GM12892 (cell line): ENCODE data around the gene ZNF627.

Source experiments
- DNase-seq: peaks from one replicate; pipeline ENCODE4 v3.0.0; 2011; ENCODE audit not compliant: insufficient read length
- FAIRE-seq: peaks from 2 replicates; lab custom pipeline; 2011; peaks lifted over from hg19 to GRCh38; lab: Jason Lieb, UNC
- POLR2A ChIP-seq: IDR thresholded peaks from 2 replicates; pipeline ENCODE4 v1.6.1; 2011; ENCODE audit warnings: low read depth, low read length, control low read depth
- POLR2AphosphoS5 ChIP-seq: IDR thresholded peaks from 2 replicates; pipeline ENCODE4 v1.6.1; 2011; ENCODE audit warnings: low read depth, low read length, control low read depth
- TAF1 ChIP-seq: IDR thresholded peaks from 2 replicates; pipeline ENCODE4 v1.6.1; 2011; ENCODE audit warnings: low read depth, mild to moderate bottlenecking, control low read depth, low read length, borderline replicate concordance

Gene ZNF627

DNA sequence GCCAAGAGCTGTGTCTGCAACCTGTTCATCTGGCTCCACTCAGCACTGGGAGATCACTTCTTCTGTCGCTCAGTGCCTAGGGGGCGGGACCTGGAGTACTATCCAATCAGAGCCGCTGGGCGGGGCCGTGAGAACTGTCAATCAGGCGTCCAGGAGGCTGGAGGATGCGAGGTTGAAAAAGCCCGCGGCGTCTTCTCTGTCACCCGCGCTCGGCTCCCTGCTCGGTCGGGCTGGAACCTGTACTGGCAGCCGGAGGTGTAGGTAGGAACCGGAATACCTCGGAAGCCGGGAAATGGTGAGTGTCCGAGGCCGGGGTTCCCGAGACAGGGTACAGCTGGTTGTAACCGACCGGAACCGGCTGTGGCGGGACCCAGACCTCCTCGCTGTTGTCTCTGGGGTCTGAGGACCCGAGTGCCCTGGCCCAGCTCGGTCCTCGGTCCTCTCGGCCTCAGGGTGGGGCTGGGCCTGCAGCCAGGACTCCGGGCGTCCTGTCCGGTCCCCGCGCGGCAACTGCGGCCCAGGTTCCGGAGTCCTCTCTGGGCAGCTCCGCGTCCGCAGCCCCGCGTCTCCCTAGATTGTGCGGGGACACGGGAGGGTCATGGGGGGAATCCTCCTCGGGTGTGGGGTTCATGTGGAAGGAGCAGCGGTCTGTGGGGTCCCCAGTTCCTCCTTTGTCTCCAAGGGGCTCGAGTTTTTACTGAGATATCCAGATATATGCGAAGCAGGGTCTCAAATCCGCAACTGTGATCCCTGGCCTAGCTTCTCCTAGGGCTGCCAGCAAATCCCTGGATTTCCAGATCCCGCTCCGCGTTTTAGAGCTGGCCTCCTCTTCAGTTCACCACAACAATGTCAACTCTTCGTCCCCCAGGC, 42.6 kb downstream of the ZNF627 start:
- DNase-seq (peak; percentile 91), FAIRE-seq (peak; percentile 93)

DNA sequence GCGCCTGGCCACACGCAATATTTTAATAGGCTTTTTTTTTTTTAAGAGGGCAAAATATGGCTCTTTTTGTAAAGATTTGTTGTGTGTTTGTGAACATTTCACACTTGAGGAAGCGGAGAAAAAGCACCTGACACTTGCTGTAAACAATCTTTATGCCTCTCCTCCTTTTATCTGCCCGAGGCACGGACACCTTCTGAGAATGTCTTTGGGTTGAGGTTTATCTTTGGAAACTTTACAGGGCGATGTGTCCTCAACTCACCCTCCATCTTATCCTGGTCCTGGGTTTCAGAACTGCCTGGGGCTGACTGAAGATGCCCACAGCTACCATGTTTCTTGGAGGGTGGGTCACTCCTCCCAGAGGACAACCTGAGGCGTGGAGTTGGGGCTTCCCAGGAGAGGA, 44.0 kb downstream of the ZNF627 start:
- FAIRE-seq (no peak), DNase-seq (no peak)
- no peak for TF ChIP-seq TAF1
- no peak for TF ChIP-seq POLR2AphosphoS5
- TF ChIP-seq POLR2A, result no peak

More for the DNA sequence above, 42.6 kb downstream of the ZNF627 start:
- TF ChIP-seq POLR2A (peak; percentile 33; the same call in 1 of the 2 replicates), POLR2AphosphoS5 (no peak)

DNA sequence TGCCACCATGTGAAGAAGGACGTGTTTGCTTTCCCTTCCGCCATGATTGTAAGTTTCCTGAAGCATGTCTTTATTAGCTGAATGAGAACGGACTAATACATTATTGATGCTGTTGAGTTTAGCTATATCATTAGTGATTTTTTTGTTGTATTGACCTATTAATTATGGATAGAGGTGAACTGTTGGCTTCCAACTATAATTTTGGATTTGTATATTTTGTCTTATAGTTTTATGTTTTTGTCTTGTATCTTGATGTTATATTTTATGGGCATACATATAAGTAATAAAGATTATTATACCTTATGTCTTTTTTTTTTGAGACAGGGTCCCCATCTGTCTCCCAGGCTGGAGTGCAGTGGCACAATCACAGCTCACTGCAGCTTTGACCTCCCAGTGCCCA, 45.6 kb downstream of the ZNF627 start:
- TF ChIP-seq TAF1 (no peak), POLR2A (no peak)

DNA sequence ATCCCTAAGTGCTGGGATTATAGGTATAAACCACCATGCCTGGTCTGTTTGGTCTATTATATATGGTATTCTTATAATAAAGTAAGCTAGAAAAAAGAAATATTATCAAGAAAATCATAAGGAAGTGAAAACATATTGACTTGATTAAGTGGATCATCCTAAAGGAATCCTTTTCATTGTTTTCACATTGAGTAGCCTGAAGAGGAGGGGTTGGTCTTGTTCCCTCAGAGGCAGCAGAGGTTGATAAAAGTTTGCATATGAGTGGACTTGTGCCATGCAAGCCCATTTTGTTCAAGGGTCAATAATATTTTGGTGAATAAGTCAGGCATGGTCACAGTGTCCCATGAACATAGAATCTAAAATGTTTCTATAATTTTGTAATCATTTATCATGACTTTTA, 52.7 kb downstream of the ZNF627 start:
- TF ChIP-seq POLR2AphosphoS5 (no peak), TAF1 (no peak), POLR2A (no peak)
- FAIRE-seq (no peak), DNase-seq (no peak)

More for the DNA sequence above, 45.6 kb downstream of the ZNF627 start:
- DNase-seq (no peak), FAIRE-seq (no peak)

DNA sequence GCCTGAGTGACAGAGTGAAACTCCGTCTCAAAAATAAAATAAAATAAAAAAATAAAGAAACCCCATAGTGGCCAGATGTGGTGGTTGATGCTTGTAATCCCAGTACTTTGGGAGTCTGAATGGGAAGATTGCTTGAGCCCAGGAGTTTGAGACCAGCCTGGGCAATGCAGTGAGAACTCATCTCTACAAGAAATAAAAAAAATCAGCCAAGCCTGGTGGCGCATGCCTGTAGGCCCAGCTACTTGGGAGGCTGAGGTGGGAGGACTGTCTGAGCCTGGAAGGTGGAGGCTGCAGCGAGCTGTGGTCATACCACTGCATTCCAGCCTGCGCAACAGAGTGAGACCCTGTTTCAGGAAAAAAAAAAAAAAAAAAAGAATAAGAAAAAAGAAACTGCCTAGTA, 53.8 kb downstream of the ZNF627 start:
- TF ChIP-seq TAF1, result no peak
- TF ChIP-seq POLR2A, result no peak
- TF ChIP-seq POLR2AphosphoS5, result no peak
- DNase-seq (no peak), FAIRE-seq (no peak)

DNA sequence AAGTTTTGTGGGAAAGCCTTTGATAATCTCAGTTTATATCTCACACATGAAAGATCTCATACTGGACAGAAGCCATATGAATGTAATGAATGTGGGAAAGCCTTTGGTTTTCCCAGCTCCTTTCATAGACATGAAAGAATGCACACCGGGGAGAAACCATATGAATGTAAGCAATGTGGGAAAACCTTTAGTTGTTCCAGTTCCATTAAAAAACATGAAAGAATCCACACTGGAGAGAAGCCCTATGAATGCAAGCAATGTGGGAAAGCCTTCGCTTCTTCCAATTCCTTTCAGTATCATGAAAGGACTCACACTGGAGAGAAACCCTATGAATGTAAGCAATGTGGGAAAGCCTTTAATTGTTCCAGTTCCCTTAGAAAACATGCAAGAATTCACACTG, 54.8 kb downstream of the ZNF627 start:
- no peak for DNase-seq
- TF ChIP-seq TAF1 (no peak), POLR2A (no peak), POLR2AphosphoS5 (no peak)
- no peak for FAIRE-seq

DNA sequence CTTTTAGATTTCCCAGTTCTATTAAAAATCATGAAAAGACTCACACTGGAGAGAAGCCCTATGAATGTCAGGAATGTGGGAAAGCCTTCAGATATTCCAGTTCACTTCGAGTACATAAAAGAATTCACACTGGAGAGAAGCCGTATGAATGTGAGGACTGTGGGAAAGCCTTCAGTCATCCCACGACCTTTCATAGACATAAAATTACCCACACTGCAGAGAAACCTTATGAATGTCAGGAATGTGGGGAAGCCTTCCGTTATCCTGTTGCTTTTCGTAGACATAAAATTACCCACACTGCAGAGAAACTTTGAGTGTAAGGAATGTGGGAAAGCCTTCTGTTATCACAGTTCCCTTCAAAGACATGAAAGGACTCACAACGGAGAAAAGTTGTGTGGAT, 55.2 kb downstream of the ZNF627 start:
- TF ChIP-seq POLR2A (no peak), POLR2AphosphoS5 (no peak)
- FAIRE-seq (no peak), DNase-seq (no peak)

DNA sequence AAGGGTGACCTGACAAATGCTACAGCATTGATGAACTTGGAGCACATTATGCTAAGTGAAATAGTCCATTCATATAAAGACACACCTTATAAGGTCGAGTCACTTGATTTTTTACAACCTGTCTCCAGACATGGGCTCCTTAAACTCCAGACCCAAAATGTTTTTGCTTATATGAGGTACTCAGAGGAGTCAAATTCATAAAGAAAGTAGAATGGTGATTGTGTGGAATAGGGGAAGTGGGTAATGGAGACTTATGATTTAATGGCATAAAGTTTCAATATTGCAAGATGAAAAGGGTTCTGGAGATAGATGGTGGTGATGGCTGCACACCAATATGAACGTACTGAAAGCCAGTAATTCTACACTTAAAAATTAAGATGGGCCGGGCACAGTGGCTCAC, 59.3 kb downstream of the ZNF627 start:
- no peak for FAIRE-seq
- DNase-seq, result no peak
- TF ChIP-seq POLR2A (no peak), TAF1 (no peak), POLR2AphosphoS5 (no peak)

DNA sequence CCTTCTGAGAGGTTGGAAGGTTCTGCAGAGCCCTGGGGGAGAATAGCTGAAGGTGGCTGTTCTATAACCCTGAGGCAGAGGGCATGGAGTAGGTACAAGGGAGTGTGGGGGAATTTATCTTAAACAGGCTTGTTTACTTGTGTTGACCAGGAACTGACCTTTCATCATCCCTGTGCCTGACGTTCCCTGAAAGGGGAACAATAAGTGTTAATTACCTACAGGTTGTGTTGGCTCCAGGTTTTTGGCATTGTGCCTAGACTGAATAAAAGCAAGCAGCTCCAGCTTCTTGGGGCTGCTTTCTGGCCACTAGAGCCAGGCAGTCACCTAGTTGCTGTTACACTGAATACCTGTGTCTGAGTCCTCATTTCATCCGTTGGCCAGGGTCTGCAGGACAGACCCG, 60.0 kb downstream of the ZNF627 start:
- no peak for TF ChIP-seq TAF1
- TF ChIP-seq POLR2A, result no peak
- no peak for TF ChIP-seq POLR2AphosphoS5
- FAIRE-seq (no peak), DNase-seq (no peak)

DNA sequence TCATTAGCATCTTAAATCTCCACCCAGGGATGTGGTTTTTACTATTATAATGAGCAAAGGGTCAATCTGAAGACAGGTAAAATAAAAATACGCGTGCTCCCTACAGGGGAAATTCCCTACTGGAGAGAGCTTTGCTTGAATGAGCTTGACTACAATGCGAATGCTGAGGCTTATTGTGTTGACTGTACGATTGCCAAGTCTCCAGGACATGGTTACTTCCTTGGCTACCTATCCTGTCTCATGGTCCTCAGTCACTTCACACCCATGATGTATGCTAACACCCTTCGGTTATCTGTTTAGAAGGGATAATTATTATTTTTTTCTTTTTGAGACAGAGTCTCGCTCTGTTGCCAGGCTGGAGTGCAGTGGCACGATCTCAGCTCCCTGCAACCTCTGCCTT, 61.7 kb downstream of the ZNF627 start:
- TF ChIP-seq POLR2A (no peak), TAF1 (no peak), POLR2AphosphoS5 (no peak)
- FAIRE-seq, result no peak
- DNase-seq, result no peak

DNA sequence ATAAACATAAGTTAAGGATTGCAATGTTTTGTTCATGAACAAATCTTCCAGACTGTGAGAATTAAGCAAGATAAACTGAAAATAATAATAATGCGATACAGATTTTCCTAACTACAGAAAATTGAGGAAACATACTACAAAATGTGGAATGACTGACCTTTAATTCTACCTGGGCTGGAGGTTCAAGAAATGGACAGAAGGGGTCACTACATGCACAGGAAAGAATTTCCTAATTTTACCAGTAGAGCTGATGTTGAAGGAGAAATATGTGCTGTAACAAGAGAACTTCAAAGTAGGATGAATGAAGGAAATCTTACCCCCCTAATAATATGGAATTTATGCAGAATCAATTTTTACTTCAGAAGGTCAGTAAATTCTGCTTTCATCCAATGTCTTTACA, 62.3 kb downstream of the ZNF627 start:
- TF ChIP-seq POLR2AphosphoS5, result no peak
- TF ChIP-seq POLR2A, result no peak
- no peak for TF ChIP-seq TAF1
- FAIRE-seq (no peak), DNase-seq (no peak)

DNA sequence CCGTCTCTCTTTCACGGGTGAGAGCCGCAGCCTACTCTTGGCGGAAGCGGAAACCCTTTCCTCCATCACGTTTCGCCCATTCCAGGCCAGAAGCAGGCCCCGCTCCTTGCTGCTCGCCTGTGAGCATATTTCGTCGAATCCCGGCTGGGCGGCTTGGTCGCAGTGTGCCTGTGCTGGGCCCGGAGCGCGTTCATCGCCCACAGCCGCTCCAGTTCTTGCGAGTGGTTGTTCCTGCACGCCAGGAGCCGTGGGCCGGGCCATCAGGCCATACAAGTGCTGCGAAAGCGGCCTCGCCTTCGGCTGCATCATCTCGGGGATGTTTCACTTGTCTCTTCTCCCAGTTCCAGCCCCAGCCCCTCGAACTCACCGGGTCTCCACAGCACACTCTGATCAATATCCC, 65.0 kb downstream of the ZNF627 start:
- no peak for FAIRE-seq

More for the DNA sequence above, 65.0 kb downstream of the ZNF627 start:
- no peak for DNase-seq
- TF ChIP-seq POLR2A, result no peak
- TF ChIP-seq POLR2AphosphoS5, result no peak
- TF ChIP-seq TAF1, result no peak
